IMR-90 (cell line): Measurements from ENCODE around the gene CMTR1. TPM values are rescaled to one million over a fixed set of nuclear protein-coding genes. Genes with fewer than 3 reads are reported as not detected.
A peak's percentile ranks its signal among the peaks of the same experiment; 100 is the strongest.

ENCODE experiments used
- ATAC-seq: fragments of 200-7000 bp; cut with Tn5 transposase; 2 replicates; pipeline ENCODE4 v1.9.1; 2020; ENCODE audit warnings: low read depth, mild to moderate bottlenecking, moderate library complexity
- BruUV-seq: library from RNA; stranded (reverse); fragments of 400-500 nt; replicated peaks from 2 replicates; lab custom pipeline; 2021; lab: Mats Ljungman, UMichigan
- CTCF ChIA-PET: fragments of 300-600 bp; formaldehyde crosslinking; extraction: SDS; loops from one replicate; lab custom pipeline; 2021; ENCODE audit warnings: antibody characterized with exemption; lab: Yijun Ruan, JAX
- POLR2A ChIA-PET: fragments of 300-600 bp; sonication (Branson Sonifier 250); formaldehyde crosslinking; loops from one replicate; lab custom pipeline; 2022; ENCODE audit warnings: antibody characterized with exemption; ENCODE audit not compliant: unreplicated experiment; lab: Charles Lee
- DNase-seq: peaks from one replicate; pipeline ENCODE4 v3.0.0; 2013
- H2AFZ ChIP-seq: replicated peaks from 2 replicates; pipeline ENCODE3; 2013; ENCODE audit warnings: low read length, mild to moderate bottlenecking; ENCODE audit not compliant: poor library complexity
- H2AK5ac ChIP-seq: 2 replicates; pipeline ENCODE4 v1.6.1; 2013; ENCODE audit warnings: low read depth, low read length, inconsistent platforms
- H2AK9ac ChIP-seq: replicated peaks from 2 replicates; pipeline ENCODE3; 2013; ENCODE audit warnings: mild to moderate bottlenecking, low read depth, low read length, moderate library complexity; ENCODE audit not compliant: poor library complexity
- H2BK120ac ChIP-seq: 2 replicates; pipeline ENCODE4 v1.6.1; 2013; ENCODE audit warnings: low read depth, low read length, inconsistent platforms
- H2BK15ac ChIP-seq: 3 replicates; pipeline ENCODE4 v1.6.1; 2013; ENCODE audit warnings: low read depth, low read length, inconsistent platforms
- H2BK20ac ChIP-seq: 2 replicates; pipeline ENCODE4 v1.6.1; 2013; ENCODE audit warnings: low read depth, mild to moderate bottlenecking, inconsistent platforms, low read length, moderate library complexity
- H2BK5ac ChIP-seq: 2 replicates; pipeline ENCODE4 v1.6.1; 2013; ENCODE audit warnings: mild to moderate bottlenecking, low read depth, low read length, inconsistent platforms; ENCODE audit not compliant: poor library complexity, severe bottlenecking
- H3K14ac ChIP-seq: replicated peaks from 2 replicates; pipeline ENCODE4 v1.6.1; 2013; ENCODE audit warnings: low read depth, low read length, inconsistent platforms
- H3K18ac ChIP-seq: 2 replicates; pipeline ENCODE4 v1.6.1; 2013; ENCODE audit warnings: low read depth, low read length, control low read depth
- H3K23ac ChIP-seq: 2 replicates; pipeline ENCODE4 v1.6.1; 2013; ENCODE audit warnings: low read depth, low read length, inconsistent platforms
- H3K27ac ChIP-seq: 2 replicates; pipeline ENCODE4 v1.5.1; 2013; ENCODE audit warnings: mild to moderate bottlenecking, control low read depth, low read length; ENCODE audit not compliant: insufficient read depth
- H3K27me3 ChIP-seq: 2 replicates; pipeline ENCODE4 v1.6.1; 2013; ENCODE audit warnings: low read length; ENCODE audit not compliant: control insufficient read depth, insufficient read depth
- H3K36me3 ChIP-seq: 2 replicates; pipeline ENCODE4 v1.6.1; 2013; ENCODE audit warnings: low read length, mixed read lengths; ENCODE audit not compliant: control insufficient read depth, insufficient read depth
- H3K4ac ChIP-seq: 2 replicates; pipeline ENCODE4 v1.6.1; 2013; ENCODE audit warnings: low read depth, low read length, inconsistent platforms
- H3K4me1 ChIP-seq: 2 replicates; pipeline ENCODE4 v1.6.1; 2013; ENCODE audit warnings: low read length, mixed read lengths; ENCODE audit not compliant: control insufficient read depth, insufficient read depth
- H3K4me2 ChIP-seq: 2 replicates; pipeline ENCODE4 v1.6.1; 2013; ENCODE audit warnings: low read depth, mild to moderate bottlenecking, control low read depth, low read length, moderate library complexity
- H3K4me3 ChIP-seq: 2 replicates; pipeline ENCODE4 v1.5.1; 2013; ENCODE audit warnings: low read depth, mild to moderate bottlenecking, control low read depth, low read length, moderate library complexity; ENCODE audit not compliant: insufficient read depth
- H3K56ac ChIP-seq: 2 replicates; pipeline ENCODE4 v1.6.1; 2013; ENCODE audit warnings: low read length, inconsistent platforms; ENCODE audit not compliant: insufficient read depth; ENCODE audit errors: extremely low read depth
- H3K79me1 ChIP-seq, 2 experiments: 2 replicates each; pipeline ENCODE4 v1.6.1; 2013; ENCODE audit warnings: low read length in 2 of 2, inconsistent platforms in 1 of 2, low read depth in 1 of 2
- H3K9ac ChIP-seq: 2 replicates; pipeline ENCODE4 v1.6.1; 2013; ENCODE audit warnings: low read depth, low read length, control low read depth
- H3K9me1 ChIP-seq: 2 replicates; pipeline ENCODE4 v1.6.1; 2013; ENCODE audit warnings: low read length, inconsistent platforms; ENCODE audit not compliant: insufficient read depth
- H3K9me3 ChIP-seq: 2 replicates; pipeline ENCODE4 v1.6.1; 2013; ENCODE audit warnings: low read length; ENCODE audit not compliant: control insufficient read depth, insufficient read depth
- H4K20me1 ChIP-seq: 2 replicates; pipeline ENCODE4 v1.6.1; 2013; ENCODE audit warnings: low read length, inconsistent platforms; ENCODE audit not compliant: insufficient read depth
- H4K5ac ChIP-seq: 2 replicates; pipeline ENCODE4 v1.6.1; 2013; ENCODE audit warnings: mild to moderate bottlenecking, low read depth, low read length, control low read depth
- H4K8ac ChIP-seq, 2 experiments: 2 replicates each; pipeline ENCODE4 v1.6.1; 2013; ENCODE audit warnings: low read depth in 2 of 2, low read length in 2 of 2, control low read depth in 1 of 2, inconsistent platforms in 1 of 2
- H4K91ac ChIP-seq: 2 replicates; pipeline ENCODE4 v1.6.1; 2013; ENCODE audit warnings: low read depth, low read length, inconsistent platforms; ENCODE audit not compliant: insufficient read depth
- RCOR1 ChIP-seq: IDR thresholded peaks from 2 replicates; pipeline ENCODE4 v1.6.1; 2012; ENCODE audit warnings: mild to moderate bottlenecking, low read length, improper control_type of control experiment; ENCODE audit not compliant: insufficient replicate concordance
- WGBS, 2 experiments: methylation state at CpG; one replicate each; pipeline versions ENCODE4 v1.1.5 to v1.1.7; 2013; ENCODE audit warnings: missing lambda C conversion rate in 2 of 2; ENCODE audit not compliant: insufficient read length in 1 of 2; ENCODE audit errors: extremely low coverage in 2 of 2; 5-methylcytosine and 5-hydroxymethylcytosine counted together
- dilution Hi-C: fragments of 300-500 bp; cut with HindIII; formaldehyde crosslinking; loops from one replicate; pipeline ENCODE4 v1.14.3; 2018; ENCODE audit warnings: low sequenced_read_pairs; ENCODE audit not compliant: unreplicated experiment
- in situ Hi-C: fragments of 300-500 bp; cut with MboI; formaldehyde crosslinking; loops from 3 replicates; pipeline ENCODE4 v1.14.3; 2019; ENCODE audit warnings: low sequenced_read_pairs, inconsistent platforms, mixed read lengths
- intact Hi-C: fragments of 100-400 bp; cut with micrococcal nuclease; formaldehyde crosslinking; loops from 2 replicates; pipeline ENCODE4 v1.10.0; 2022
- polyA plus RNA-seq, 3 experiments: library from polyadenylated mRNA; depleted of rRNA; stranded (reverse); fragments of >200 nt; gene quantifications; 2 replicates each; pipeline ENCODE4 v1.2.3, GENCODE V29; 2012; ENCODE audit warnings: low replicate concordance in 1 of 3
- total RNA-seq: library from RNA; depleted of rRNA; stranded (reverse); fragments of >200 nt; gene quantifications from 2 replicates; pipeline ENCODE4 v1.2.3, GENCODE V29; 2012
- TF ChIP-seq, protein P1 (sequence below): fragments of 150-350 bp; IDR thresholded peaks from 2 replicates; pipeline ENCODE4 v1.6.1; 2017; ENCODE audit warnings: mild to moderate bottlenecking, antibody characterized with exemption, low read length, low read depth

Gene CMTR1
- total and polyA plus RNA-seq, 2 of the 4 experiments (the other 2 are of a cell fraction), result 22.6 to 30.1 TPM

DNA sequence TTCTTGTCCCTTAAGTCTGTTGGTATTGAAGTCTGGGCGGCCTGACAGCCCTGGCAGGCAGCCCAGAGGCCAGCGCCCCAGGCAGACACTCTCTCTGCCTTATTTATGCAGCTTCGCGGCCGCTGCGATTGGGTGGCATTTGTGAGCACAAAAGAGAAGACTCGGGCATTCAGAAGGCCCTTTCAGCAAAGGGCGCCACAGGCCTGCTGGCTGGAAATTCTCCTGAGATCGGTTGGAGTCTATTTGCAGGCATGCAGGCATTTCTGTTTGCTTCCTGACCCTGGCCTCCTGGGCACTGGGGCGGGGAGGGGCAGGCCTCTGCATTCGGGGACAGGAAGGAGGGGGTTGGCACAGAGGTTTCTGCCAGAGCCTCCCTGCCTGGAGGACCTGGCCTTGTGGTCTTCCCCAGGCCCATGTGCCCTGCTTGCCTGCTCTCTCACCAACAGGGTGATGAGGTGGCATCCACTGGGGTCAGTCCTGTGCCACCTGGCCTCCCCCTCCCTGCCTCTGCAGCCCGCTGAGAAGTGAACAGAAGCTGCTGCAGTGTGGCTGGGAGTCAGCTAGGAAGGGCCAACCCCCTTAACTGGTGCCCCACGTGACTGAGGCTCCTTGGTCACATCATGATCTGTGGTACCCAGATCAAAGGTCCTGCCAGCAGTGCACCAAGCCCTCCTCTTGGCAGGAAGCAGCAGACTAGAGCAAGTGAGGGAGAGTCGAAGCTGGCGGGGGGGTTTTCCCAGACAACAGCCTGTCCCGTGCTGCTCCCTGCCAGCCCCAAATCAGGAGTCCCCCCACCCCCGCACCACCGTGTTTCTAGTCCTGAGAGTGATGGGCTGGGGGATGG is 83.3 kb downstream of the CMTR1 start:
- no peak for ATAC-seq
- no peak overlapping the region for H2AFZ ChIP-seq
- no peak overlapping the region for H3K4me2 ChIP-seq
- no peak for TF ChIP-seq RCOR1
- TF ChIP-seq, protein P1, sequence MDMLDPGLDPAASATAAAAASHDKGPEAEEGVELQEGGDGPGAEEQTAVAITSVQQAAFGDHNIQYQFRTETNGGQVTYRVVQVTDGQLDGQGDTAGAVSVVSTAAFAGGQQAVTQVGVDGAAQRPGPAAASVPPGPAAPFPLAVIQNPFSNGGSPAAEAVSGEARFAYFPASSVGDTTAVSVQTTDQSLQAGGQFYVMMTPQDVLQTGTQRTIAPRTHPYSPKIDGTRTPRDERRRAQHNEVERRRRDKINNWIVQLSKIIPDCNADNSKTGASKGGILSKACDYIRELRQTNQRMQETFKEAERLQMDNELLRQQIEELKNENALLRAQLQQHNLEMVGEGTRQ, result peak; percentile 24; the same call in 1 of the 2 replicates
- dilution Hi-C loops, result no loop called here
- H2BK120ac ChIP-seq, result no peak overlapping the region
- CTCF ChIA-PET, result interaction anchor here (0.6 kb wide), 1 partner anchor 985 kb away, joined by 3 read pairs; no protein-coding TSS in a partner anchor
- H2AK9ac ChIP-seq, result no peak overlapping the region
- no peak overlapping the region for H3K9ac ChIP-seq
- H3K18ac ChIP-seq, result no peak overlapping the region
- no peak for DNase-seq
- peaks cover 59% of the 10 kb centered on the region for H3K27me3 ChIP-seq
- peaks cover 3% of the 10 kb centered on the region; the same call in 1 of the 2 replicates for H3K4me1 ChIP-seq
- POLR2A ChIA-PET, result no interaction called here
- no peak overlapping the region for H3K4ac ChIP-seq
- H4K20me1 ChIP-seq, result no peaks in the 10 kb centered on the region
- H3K27ac ChIP-seq, result no peak overlapping the region
- no peaks in the 10 kb centered on the region for H3K9me1 ChIP-seq
- no peak overlapping the region for H3K4me3 ChIP-seq
- no peak overlapping the region for H2BK15ac ChIP-seq
- H2BK20ac ChIP-seq, result no peak overlapping the region
- H2BK5ac ChIP-seq, result no peak overlapping the region
- intact Hi-C loops, result no loop called here
- in situ Hi-C loops, result no loop called here
- no peak overlapping the region for H4K5ac ChIP-seq
- H3K14ac ChIP-seq, result no peak overlapping the region
- no peak overlapping the region for H3K56ac ChIP-seq
- H3K23ac ChIP-seq, result no peak overlapping the region
- no peak overlapping the region for H4K91ac ChIP-seq
- H2AK5ac ChIP-seq, result no peak overlapping the region
- peaks cover 2% of the 10 kb centered on the region; the same call in 1 of the 2 replicates for H3K9me3 ChIP-seq
- no peaks in the 10 kb centered on the region for H3K36me3 ChIP-seq
- no TSS peak for BruUV-seq
- WGBS, 2 experiments, result 48% methylated on average over 7 of the region's 18 CpGs; no CpG with 5 or more reads in 1 of the 2 experiments
- no peak overlapping the region for H4K8ac ChIP-seq
- no peaks in the 10 kb centered on the region for H3K79me1 ChIP-seq
